HG02970 (cell line): ENCODE measurements around the gene ZNF736.

Experiments
- ATAC-seq: cut with Tn5 transposase; IDR thresholded peaks from one replicate; pipeline ENCODE4 v1.9.1; 2021; ENCODE audit warnings: mild to moderate bottlenecking, moderate library complexity, moderate number of reproducible peaks; ENCODE audit not compliant: unreplicated experiment, low FRiP score

Gene ZNF736

GRCh38 chr7:64400401-64400800 lies 86.6 kb downstream of the ZNF736 start:
- no peak for ATAC-seq
